IgD-negative memory B cell (primary cell): ENCODE data around the gene NALCN. TPM values are rescaled to one million over a fixed set of nuclear protein-coding genes. Genes with fewer than 3 reads are reported as not detected.
A peak's percentile ranks its signal among the peaks of the same experiment; 100 is the strongest.

Experiments
- H3K27ac Mint-ChIP-seq, 3 donors: one replicate each; pipeline ENCODE4 v1.8.0; 2020 to 2022; ENCODE audit warnings: mild to moderate bottlenecking in 3 of 3, mixed read lengths in 3 of 3, moderate library complexity in 1 of 3
- H3K27me3 Mint-ChIP-seq: one replicate; pipeline ENCODE4 v1.8.0; 2021; ENCODE audit warnings: mixed read lengths
- H3K36me3 Mint-ChIP-seq: one replicate; pipeline ENCODE4 v1.8.0; 2020; ENCODE audit warnings: mild to moderate bottlenecking, mixed read lengths
- H3K4me1 Mint-ChIP-seq, 3 donors: one replicate each; pipeline ENCODE4 v1.8.0; 2020 to 2022; ENCODE audit warnings: mixed read lengths in 3 of 3, mild to moderate bottlenecking in 1 of 3
- H3K4me3 Mint-ChIP-seq, 4 donors: one replicate each; pipeline ENCODE4 v1.8.0; 2020 to 2022; ENCODE audit warnings: mild to moderate bottlenecking in 4 of 4, mixed read lengths in 4 of 4, moderate library complexity in 3 of 4
- H3K9me3 Mint-ChIP-seq, 3 donors: one replicate each; pipeline ENCODE4 v1.8.0; 2020 to 2021; ENCODE audit warnings: mixed read lengths in 3 of 3, mild to moderate bottlenecking in 1 of 3
- polyA plus RNA-seq: library from polyadenylated mRNA; unstranded; fragments of 300-500 nt; fragmentation: Illumina TruSeq; gene quantifications from one replicate; pipeline ENCODE4 v1.2.3, GENCODE V29; 2021

NALCN gene
- polyA plus RNA-seq, 1 donor from 2014 or later: not detected

GRCh38 chr13:101258071-101258470, 158.2 kb downstream of the NALCN start:
- Mint-ChIP-seq H3K4me3 (peak overlapping the region in 1 of 4 donors; percentile 6), H3K9me3 (peaks cover 5 to 12% (median 12%) of the 10 kb centered on the region in 3 donors), H3K27me3 (peaks cover 1% of the 10 kb centered on the region), H3K27ac (no peak overlapping the region), H3K4me1 (no peaks in the 10 kb centered on the region), H3K36me3 (no peaks in the 10 kb centered on the region)

GRCh38 chr13:101248739-101249514, 167.4 kb downstream of the NALCN start:
- H3K27me3 Mint-ChIP-seq: peaks cover 3% of the 10 kb centered on the region
- no peaks in the 10 kb centered on the region for H3K36me3 Mint-ChIP-seq
- H3K9me3 Mint-ChIP-seq: peaks cover 3 to 14% (median 4%) of the 10 kb centered on the region in 3 donors
- no peak overlapping the region for H3K27ac Mint-ChIP-seq
- H3K4me3 Mint-ChIP-seq: no peak overlapping the region
- H3K4me1 Mint-ChIP-seq: no peaks in the 10 kb centered on the region

DNA sequence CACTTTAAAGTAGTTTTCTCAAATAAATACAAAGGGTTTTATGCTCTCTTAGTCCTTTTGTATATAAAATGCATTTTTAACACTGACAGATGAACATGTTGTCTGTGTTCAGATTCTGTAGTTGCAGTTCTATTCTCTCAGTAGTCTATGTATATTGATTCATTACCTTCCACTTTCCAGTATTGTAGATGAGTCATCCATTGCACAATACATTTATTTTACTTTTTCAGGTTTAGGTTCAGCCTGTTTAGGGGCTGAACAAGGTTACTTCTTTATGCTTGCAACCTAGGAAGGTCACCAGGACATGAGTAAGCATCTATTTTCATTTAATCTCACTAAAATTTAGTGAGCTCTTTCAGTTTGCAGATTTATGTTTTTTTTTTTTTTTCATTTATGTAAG, 173.6 kb downstream of the NALCN start:
- no peak overlapping the region for H3K27ac Mint-ChIP-seq
- no peaks in the 10 kb centered on the region for H3K36me3 Mint-ChIP-seq
- peaks cover 0 to under 1% (median 0%) of the 10 kb centered on the region in 3 donors for H3K9me3 Mint-ChIP-seq
- H3K27me3 Mint-ChIP-seq: peaks cover 5% of the 10 kb centered on the region
- no peaks in the 10 kb centered on the region for H3K4me1 Mint-ChIP-seq
- no peak overlapping the region for H3K4me3 Mint-ChIP-seq

DNA sequence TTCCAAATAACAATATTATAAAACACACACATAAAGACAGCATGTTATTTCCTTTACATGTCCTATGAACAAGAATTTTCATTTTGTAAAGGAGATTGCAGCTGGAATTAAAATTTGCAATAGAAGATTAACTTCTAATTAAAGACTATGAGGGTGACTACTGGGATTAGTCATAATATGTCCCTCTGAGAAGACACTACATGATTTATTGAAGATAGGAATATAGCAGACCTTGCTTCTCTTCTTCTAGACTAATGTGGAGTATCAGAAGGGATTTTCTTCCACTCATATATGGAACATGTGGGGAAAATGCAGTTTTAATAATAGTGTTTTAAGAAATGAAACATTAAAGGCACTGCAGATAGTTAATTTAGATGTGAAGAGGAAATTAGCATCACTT, 177.8 kb downstream of the NALCN start:
- Mint-ChIP-seq H3K36me3 (no peaks in the 10 kb centered on the region), H3K9me3 (no peaks in the 10 kb centered on the region), H3K4me1 (no peaks in the 10 kb centered on the region), H3K27ac (no peak overlapping the region), H3K4me3 (no peak overlapping the region), H3K27me3 (peaks cover 3% of the 10 kb centered on the region)

DNA sequence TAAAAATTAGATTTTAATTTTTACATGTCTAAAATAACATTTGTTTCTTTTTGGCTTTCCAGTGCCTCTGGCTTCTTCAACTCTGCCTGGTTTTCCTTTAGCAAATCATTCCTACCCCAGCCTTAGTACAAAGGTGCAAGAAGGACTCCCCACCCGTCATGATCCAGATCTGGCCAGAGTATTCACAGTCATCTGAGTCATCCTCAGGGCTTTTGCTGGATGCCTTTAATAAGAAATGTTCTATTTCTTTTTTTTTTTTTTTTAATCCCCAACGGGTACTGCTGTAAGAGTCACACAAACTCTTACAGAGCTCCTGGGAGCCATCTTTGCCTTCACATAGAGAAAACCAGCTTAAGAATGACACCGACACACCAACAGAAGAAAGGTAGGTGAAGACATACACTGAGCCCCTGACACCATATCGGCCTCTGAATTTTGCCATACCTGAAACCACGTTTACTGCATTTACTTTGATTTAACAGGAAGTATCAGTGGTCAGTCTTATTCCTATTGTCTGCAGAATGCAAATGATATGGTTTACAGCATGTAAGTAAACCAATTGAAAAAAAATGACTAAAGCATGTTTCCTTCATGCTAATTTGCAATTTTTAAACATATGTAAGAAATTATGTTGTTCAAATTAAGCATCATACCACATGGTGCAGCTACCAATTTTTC, 184.4 kb downstream of the NALCN start:
- Mint-ChIP-seq H3K4me3 (no peak overlapping the region), H3K36me3 (peaks cover 3% of the 10 kb centered on the region), H3K27ac (no peak overlapping the region), H3K9me3 (peaks cover 0 to 2% (median 1%) of the 10 kb centered on the region in 3 donors), H3K27me3 (peaks cover 4% of the 10 kb centered on the region), H3K4me1 (no peaks in the 10 kb centered on the region)

DNA sequence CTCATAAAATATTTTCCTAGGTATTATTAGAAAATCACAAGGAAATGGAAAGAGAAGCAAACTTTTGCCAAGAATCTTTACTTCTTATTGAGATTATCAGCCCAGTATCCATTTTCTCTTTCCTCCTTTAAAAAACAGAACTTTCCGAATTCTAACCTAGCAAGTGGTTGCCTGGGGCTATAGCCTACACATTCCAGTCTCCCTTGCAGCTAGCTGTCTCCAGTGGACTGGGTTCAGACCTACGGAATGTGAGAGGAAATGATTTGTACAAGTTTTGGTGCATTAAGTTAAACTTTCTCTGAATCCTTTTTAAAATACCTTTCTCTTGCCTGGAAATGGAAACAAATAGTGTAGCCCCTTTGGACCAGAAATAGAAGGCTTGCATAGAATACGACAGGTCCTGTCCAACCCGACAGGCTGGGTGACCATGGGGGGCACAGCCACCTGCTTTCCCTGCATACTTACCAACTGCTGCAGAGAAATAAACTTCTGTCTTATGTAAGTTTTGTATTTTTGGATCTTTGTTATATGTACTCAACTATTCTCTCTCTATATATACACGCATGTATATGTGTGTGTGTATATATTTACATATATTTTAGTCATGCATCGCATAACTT, 185.9 kb downstream of the NALCN start:
- no peak overlapping the region for H3K4me3 Mint-ChIP-seq
- H3K9me3 Mint-ChIP-seq: peaks cover 0 to 2% (median 1%) of the 10 kb centered on the region in 3 donors
- H3K27me3 Mint-ChIP-seq: peaks cover 4% of the 10 kb centered on the region
- peaks cover 3% of the 10 kb centered on the region for H3K36me3 Mint-ChIP-seq
- H3K4me1 Mint-ChIP-seq: no peaks in the 10 kb centered on the region
- no peak overlapping the region for H3K27ac Mint-ChIP-seq

GRCh38 chr13:101219609-101220265, 196.6 kb downstream of the NALCN start:
- Mint-ChIP-seq H3K36me3 (no peaks in the 10 kb centered on the region), H3K9me3 (no peaks in the 10 kb centered on the region), H3K27me3 (peaks cover 3% of the 10 kb centered on the region), H3K4me3 (no peak overlapping the region), H3K4me1 (no peaks in the 10 kb centered on the region), H3K27ac (no peak overlapping the region)

DNA sequence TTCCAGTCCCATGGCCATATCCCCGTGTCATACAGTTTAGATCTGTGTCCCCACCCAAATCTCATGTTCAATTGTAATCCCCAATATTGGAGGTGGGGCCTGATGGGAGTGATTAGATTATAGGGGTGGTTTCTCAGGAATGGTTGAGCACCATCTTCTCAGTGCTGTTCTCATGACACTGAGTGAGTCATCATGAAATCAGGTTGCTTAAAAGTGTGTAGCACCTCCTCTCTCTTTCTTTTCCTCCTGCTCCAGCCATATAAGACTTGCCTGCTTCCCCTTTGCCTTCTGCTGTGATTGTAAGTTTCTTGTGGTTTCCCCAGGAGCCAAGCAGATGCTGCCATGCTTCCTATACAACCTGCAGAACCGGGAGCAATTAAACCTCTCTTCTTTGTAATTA, 197.8 kb downstream of the NALCN start:
- H3K36me3 Mint-ChIP-seq: no peaks in the 10 kb centered on the region
- no peaks in the 10 kb centered on the region for H3K4me1 Mint-ChIP-seq
- no peak overlapping the region for H3K4me3 Mint-ChIP-seq
- no peaks in the 10 kb centered on the region for H3K9me3 Mint-ChIP-seq
- H3K27ac Mint-ChIP-seq: no peak overlapping the region
- H3K27me3 Mint-ChIP-seq: peaks cover 3% of the 10 kb centered on the region

DNA sequence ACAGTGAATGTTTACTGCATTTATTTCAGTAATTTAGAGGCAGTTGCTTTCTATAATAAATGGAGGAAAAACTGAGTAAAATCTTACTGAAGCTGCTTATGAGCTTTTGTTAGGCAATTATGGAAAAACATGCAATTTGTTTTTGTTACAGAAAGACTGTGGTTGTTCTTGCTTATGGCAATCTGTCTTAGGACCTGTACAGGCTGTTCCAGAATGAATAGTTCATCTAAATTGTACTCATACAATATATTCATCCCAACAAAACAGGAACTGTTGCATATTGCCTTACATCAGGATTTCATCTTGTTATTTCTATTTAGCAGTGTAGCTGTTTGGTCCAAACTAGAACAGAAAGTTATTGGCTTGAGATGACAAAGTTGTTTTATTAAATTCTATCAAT, 199.2 kb downstream of the NALCN start:
- H3K36me3 Mint-ChIP-seq: no peaks in the 10 kb centered on the region
- H3K27ac Mint-ChIP-seq: no peak overlapping the region
- H3K9me3 Mint-ChIP-seq: peaks cover 3 to 6% (median 3%) of the 10 kb centered on the region in 3 donors
- H3K4me1 Mint-ChIP-seq: no peaks in the 10 kb centered on the region
- peaks cover 3% of the 10 kb centered on the region for H3K27me3 Mint-ChIP-seq
- H3K4me3 Mint-ChIP-seq: no peak overlapping the region

- Mint-ChIP-seq H3K4me3 (no peak overlapping the region), H3K27me3 (no peaks in the 10 kb centered on the region), H3K36me3 (no peaks in the 10 kb centered on the region), H3K4me1 (no peaks in the 10 kb centered on the region), H3K9me3 (peaks cover 5 to 8% (median 5%) of the 10 kb centered on the region in 3 donors), H3K27ac (no peak overlapping the region)
Observed at GRCh38 chr13:101211261-101211660, 205.0 kb downstream of the NALCN start.

- Mint-ChIP-seq H3K27ac (no peak overlapping the region), H3K36me3 (no peaks in the 10 kb centered on the region), H3K4me1 (no peaks in the 10 kb centered on the region), H3K27me3 (no peaks in the 10 kb centered on the region), H3K4me3 (no peak overlapping the region), H3K9me3 (peaks cover 5 to 8% (median 5%) of the 10 kb centered on the region in 3 donors)
Observed at GRCh38 chr13:101210774-101211173, 205.5 kb downstream of the NALCN start.

GRCh38 chr13:101209206-101209893, 207.0 kb downstream of the NALCN start:
- no peaks in the 10 kb centered on the region for H3K4me1 Mint-ChIP-seq
- no peak overlapping the region for H3K27ac Mint-ChIP-seq
- H3K9me3 Mint-ChIP-seq: peaks cover 5 to 8% (median 5%) of the 10 kb centered on the region in 3 donors
- H3K4me3 Mint-ChIP-seq: no peak overlapping the region
- no peaks in the 10 kb centered on the region for H3K36me3 Mint-ChIP-seq
- H3K27me3 Mint-ChIP-seq: no peaks in the 10 kb centered on the region

GRCh38 chr13:101205408-101205807, 210.9 kb downstream of the NALCN start:
- Mint-ChIP-seq H3K4me1 (no peaks in the 10 kb centered on the region), H3K9me3 (peaks cover 0 to 3% (median 2%) of the 10 kb centered on the region in 3 donors), H3K36me3 (no peaks in the 10 kb centered on the region), H3K27me3 (no peaks in the 10 kb centered on the region), H3K4me3 (no peak overlapping the region), H3K27ac (no peak overlapping the region)

- H3K27me3 Mint-ChIP-seq: no peaks in the 10 kb centered on the region
- H3K9me3 Mint-ChIP-seq: peaks cover 0 to 3% (median 2%) of the 10 kb centered on the region in 3 donors
- H3K27ac Mint-ChIP-seq: no peak overlapping the region
- no peak overlapping the region for H3K4me3 Mint-ChIP-seq
- no peaks in the 10 kb centered on the region for H3K36me3 Mint-ChIP-seq
- no peaks in the 10 kb centered on the region for H3K4me1 Mint-ChIP-seq
Observed at GRCh38 chr13:101204270-101205020, 211.9 kb downstream of the NALCN start.
